GM12878 (cell line): ENCODE results near the gene CRIM1. TPM values are rescaled to one million over a fixed set of nuclear protein-coding genes. Genes with fewer than 3 reads are reported as not detected.

ENCODE experiments used
- ATAC-seq: fragments of 200-7000 bp; cut with Tn5 transposase; 3 replicates; pipeline ENCODE4 v1.9.1; 2020; ENCODE audit warnings: mild to moderate bottlenecking, moderate library complexity
- BruUV-seq: library from RNA; stranded (reverse); fragments of 400-500 nt; replicated peaks from 2 replicates; lab custom pipeline; 2021; lab: Mats Ljungman, UMichigan
- CTCF ChIA-PET: fragments of 300-600 bp; sonication (Branson Sonifier 250); formaldehyde crosslinking; extraction: SDS; loops from one replicate; lab custom pipeline; 2021; ENCODE audit warnings: inconsistent platforms; lab: Yijun Ruan, JAX
- POLR2A ChIA-PET: fragments of 350-600 bp; formaldehyde crosslinking; extraction: SDS; loops from one replicate; lab custom pipeline; 2021; ENCODE audit warnings: inconsistent platforms; lab: Charles Lee
- RAD21 ChIA-PET: fragments of 300-600 bp; sonication (Branson Sonifier 250); formaldehyde crosslinking; loops from one replicate; lab custom pipeline; 2023; ENCODE audit warnings: antibody characterized with exemption; ENCODE audit not compliant: unreplicated experiment; lab: Charles Lee
- SMC1A ChIA-PET: fragments of 300-600 bp; sonication (Branson Sonifier 250); formaldehyde crosslinking; loops from one replicate; lab custom pipeline; 2023; ENCODE audit not compliant: unreplicated experiment, uncharacterized antibody; lab: Charles Lee
- DNase-seq: peaks from one replicate; pipeline ENCODE4 v3.0.0-alpha.2; 2011; ENCODE audit warnings: low read depth, low spot score
- FAIRE-seq: peaks from 3 replicates; lab custom pipeline; 2011; peaks lifted over from hg19 to GRCh38; lab: Jason Lieb, UNC
- H2AFZ ChIP-seq: 2 replicates; pipeline ENCODE4 v1.6.0; 2011; ENCODE audit warnings: low read depth, low read length, control low read depth; ENCODE audit not compliant: control insufficient read depth
- H3K27ac ChIP-seq: 2 replicates; pipeline ENCODE4 v1.5.1; 2011; ENCODE audit warnings: control low read depth; ENCODE audit not compliant: control insufficient read depth, insufficient read depth
- H3K27me3 ChIP-seq, 2 experiments: replicated peaks in 1 of 2; 2 replicates each; pipeline versions ENCODE4 v1.6.0 to v1.6.1; 2011; ENCODE audit warnings: low read length in 1 of 2; ENCODE audit not compliant: control insufficient read depth in 2 of 2, insufficient read depth in 2 of 2
- H3K36me3 ChIP-seq, 2 experiments: 2 replicates each; pipeline ENCODE4 v1.5.1; 2011; ENCODE audit warnings: low read length in 1 of 2; ENCODE audit not compliant: control insufficient read depth in 2 of 2, insufficient read depth in 2 of 2
- H3K4me1 ChIP-seq: 2 replicates; pipeline ENCODE4 v1.6.1; 2011; ENCODE audit warnings: mild to moderate bottlenecking, low read length, moderate library complexity, mixed read lengths; ENCODE audit not compliant: control insufficient read depth, insufficient read depth
- H3K4me2 ChIP-seq: 2 replicates; pipeline ENCODE4 v1.6.0; 2011; ENCODE audit warnings: control low read depth; ENCODE audit not compliant: control insufficient read depth, insufficient read depth
- H3K4me3 ChIP-seq: fragments of 200-600 bp; sonication (generic); 2 replicates; pipeline ENCODE4 v1.5.1; 2016
- H3K79me2 ChIP-seq: 2 replicates; pipeline ENCODE4 v1.6.0; 2011; ENCODE audit warnings: low read length; ENCODE audit not compliant: control insufficient read depth, insufficient read depth
- H3K9ac ChIP-seq: 2 replicates; pipeline ENCODE4 v1.8.0; 2011; ENCODE audit warnings: low read length, control low read depth, mixed read lengths; ENCODE audit not compliant: control insufficient read depth, insufficient read depth
- H3K9me3 ChIP-seq: replicated peaks from 3 replicates; pipeline ENCODE4 v1.5.1; 2011; ENCODE audit warnings: mild to moderate bottlenecking, low read length; ENCODE audit not compliant: control insufficient read depth, insufficient read depth
- H4K20me1 ChIP-seq: 2 replicates; pipeline ENCODE4 v1.6.0; 2011; ENCODE audit not compliant: control insufficient read depth, insufficient read depth
- EZH2 ChIP-seq: IDR thresholded peaks from 2 replicates; pipeline ENCODE4 v1.6.1; 2012; ENCODE audit warnings: low read depth, mild to moderate bottlenecking, control low read depth, inconsistent platforms, low read length, borderline replicate concordance; ENCODE audit not compliant: control insufficient read depth
- GABPA ChIP-seq: IDR thresholded peaks from 2 replicates; pipeline ENCODE4 v1.6.1; 2014; ENCODE audit warnings: antibody characterized with exemption, low read depth, mild to moderate bottlenecking, inconsistent platforms
- NR2C2 ChIP-seq: IDR thresholded peaks from 2 replicates; pipeline ENCODE4 v1.6.1; 2011; ENCODE audit warnings: borderline replicate concordance, low read depth; ENCODE audit not compliant: control insufficient read depth, insufficient read length
- POU2F2 ChIP-seq: IDR thresholded peaks from 3 replicates; pipeline ENCODE4 v1.6.1; 2011; ENCODE audit warnings: low read depth, mild to moderate bottlenecking, low read length, borderline replicate concordance
- RBBP5 ChIP-seq: fragments of 200-600 bp; sonication (generic); conservative IDR thresholded peaks from 2 replicates; pipeline ENCODE4 v1.6.1; 2016
- SMARCA5 ChIP-seq: fragments of 450-650 bp; IDR thresholded peaks from 2 replicates; pipeline ENCODE4 v1.6.1; 2017; ENCODE audit warnings: mild to moderate bottlenecking
- STAT1 ChIP-seq: fragments of 450-650 bp; conservative IDR thresholded peaks from 2 replicates; pipeline ENCODE4 v1.6.1; 2014; ENCODE audit warnings: antibody characterized with exemption, mild to moderate bottlenecking
- TCF7 ChIP-seq: IDR thresholded peaks from 2 replicates; pipeline ENCODE4 v1.6.1; 2014; ENCODE audit warnings: antibody characterized with exemption, borderline replicate concordance
- WGBS: methylation state at CpG from one replicate; pipeline ENCODE4 v1.1.6; 2016; ENCODE audit warnings: low lambda C conversion rate; ENCODE audit not compliant: insufficient replicate concordance, insufficient coverage; ENCODE audit errors: missing lambda C conversion rate; 5-methylcytosine and 5-hydroxymethylcytosine counted together
- in situ Hi-C: fragments of 300-500 bp; cut with MboI; formaldehyde crosslinking; loops from 9 replicates; pipeline ENCODE4 v1.14.3; 2018; ENCODE audit warnings: mixed read lengths
- intact Hi-C: fragments of 100-400 bp; cut with micrococcal nuclease; formaldehyde crosslinking; loops from one replicate; pipeline ENCODE4 v1.14.2; 2022; ENCODE audit not compliant: unreplicated experiment
- polyA plus RNA-seq, 11 experiments: library from polyadenylated mRNA; depleted of rRNA in 4 of 11; unstranded in 6 of 11; stranded (reverse) in 5 of 11; fragments of >200 nt; fragmentation: Nextera tagmentation in 4 of 11; fragmentation: Illumina TruSeq in 1 of 11; extraction: Ambion mirVana in 4 of 11; extraction: Trizol in 1 of 11; gene quantifications; 1 replicate in 1 of 11; 2 replicates in 10 of 11; pipeline versions ENCODE4 v1.2.1 to v1.2.3, GENCODE V29; 2011 to 2016; ENCODE audit warnings: inconsistent platforms in 2 of 11, missing spikeins in 2 of 11, low read depth in 1 of 11
- total RNA-seq, 4 experiments: library from RNA; depleted of rRNA in 3 of 4; stranded (reverse); fragments of >200 nt in 3 of 4; fragmentation: Illumina TruSeq in 1 of 4; extraction: Trizol in 1 of 4; gene quantifications; 2 replicates each; pipeline versions ENCODE4 v1.2.1 to v1.2.3, GENCODE V29; 2013 to 2021
- TF ChIP-seq, protein P1 (sequence below): fragments of 150-350 bp; IDR thresholded peaks from 2 replicates; pipeline ENCODE4 v1.6.1; 2014; ENCODE audit warnings: mild to moderate bottlenecking, low read depth, low read length
- TF ChIP-seq, protein P2 (sequence below): IDR thresholded peaks from 2 replicates; pipeline ENCODE4 v1.6.1; 2012; ENCODE audit warnings: mild to moderate bottlenecking, low read depth, low read length
- TF ChIP-seq, protein P3 (sequence below): fragments of 150-350 bp; IDR thresholded peaks from 2 replicates; pipeline ENCODE4 v1.6.1; 2016; ENCODE audit warnings: low read depth, low read length
- TF ChIP-seq, protein P4 (sequence below): fragments of 450-650 bp; formaldehyde crosslinking; IDR thresholded peaks from 2 replicates; pipeline ENCODE4 v1.5.0; 2022; ENCODE audit warnings: mild to moderate bottlenecking, missing genetic modification characterization

CRIM1 gene
- total and polyA plus RNA-seq, 10 of the 15 experiments (the other 5 are each of a cell fraction or from before 2014, with no cell fraction given) = 0.42 to 7.4 (median 3.1) TPM

DNA sequence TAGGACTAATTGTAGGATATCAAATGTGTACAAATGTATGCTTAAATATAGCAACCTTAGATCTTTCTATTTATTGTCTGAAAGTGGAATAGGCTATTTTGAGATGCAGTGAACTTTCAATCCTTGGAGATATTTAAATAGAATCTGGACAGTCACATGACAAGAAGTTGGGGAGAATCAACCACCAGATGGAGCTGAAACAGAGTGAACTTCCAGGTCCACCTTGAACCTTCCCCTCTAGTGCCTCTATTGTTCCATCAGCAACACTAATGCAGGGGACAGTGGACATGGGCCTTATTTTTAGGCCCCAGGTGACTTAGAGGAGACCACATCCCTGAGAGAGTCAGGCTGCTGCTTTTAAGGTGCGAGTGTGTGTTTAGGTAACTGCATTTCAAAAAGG lies 37.0 kb upstream of the CRIM1 start:
- Histone ChIP-seq H3K27me3 (no peaks in the 10 kb centered on the region), H4K20me1 (no peaks in the 10 kb centered on the region), H3K9me3 (no peaks in the 10 kb centered on the region; the same call in 2 of the 3 replicates), H3K4me2 (no peak overlapping the region), H3K4me1 (no peaks in the 10 kb centered on the region), H2AFZ (no peak overlapping the region), H3K36me3 (no peaks in the 10 kb centered on the region), H3K9ac (no peak overlapping the region), H3K27ac (no peak overlapping the region), H3K4me3 (no peak overlapping the region), H3K79me2 (no peaks in the 10 kb centered on the region)
- 0% methylated on average over 1 of the region's 1 CpG for WGBS
- intact Hi-C loops (no loop called here), in situ Hi-C loops (no loop called here)
- CTCF ChIA-PET = no interaction called here
- RAD21 ChIA-PET = no interaction called here
- TF ChIP-seq, protein P1, sequence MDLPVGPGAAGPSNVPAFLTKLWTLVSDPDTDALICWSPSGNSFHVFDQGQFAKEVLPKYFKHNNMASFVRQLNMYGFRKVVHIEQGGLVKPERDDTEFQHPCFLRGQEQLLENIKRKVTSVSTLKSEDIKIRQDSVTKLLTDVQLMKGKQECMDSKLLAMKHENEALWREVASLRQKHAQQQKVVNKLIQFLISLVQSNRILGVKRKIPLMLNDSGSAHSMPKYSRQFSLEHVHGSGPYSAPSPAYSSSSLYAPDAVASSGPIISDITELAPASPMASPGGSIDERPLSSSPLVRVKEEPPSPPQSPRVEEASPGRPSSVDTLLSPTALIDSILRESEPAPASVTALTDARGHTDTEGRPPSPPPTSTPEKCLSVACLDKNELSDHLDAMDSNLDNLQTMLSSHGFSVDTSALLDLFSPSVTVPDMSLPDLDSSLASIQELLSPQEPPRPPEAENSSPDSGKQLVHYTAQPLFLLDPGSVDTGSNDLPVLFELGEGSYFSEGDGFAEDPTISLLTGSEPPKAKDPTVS = no peak
- TF ChIP-seq RBBP5 (no peak), SMARCA5 (no peak), NR2C2 (no peak), TCF7 (no peak), EZH2 (no peak), GABPA (no peak), POU2F2 (no peak), STAT1 (no peak)
- TF ChIP-seq, protein P2, sequence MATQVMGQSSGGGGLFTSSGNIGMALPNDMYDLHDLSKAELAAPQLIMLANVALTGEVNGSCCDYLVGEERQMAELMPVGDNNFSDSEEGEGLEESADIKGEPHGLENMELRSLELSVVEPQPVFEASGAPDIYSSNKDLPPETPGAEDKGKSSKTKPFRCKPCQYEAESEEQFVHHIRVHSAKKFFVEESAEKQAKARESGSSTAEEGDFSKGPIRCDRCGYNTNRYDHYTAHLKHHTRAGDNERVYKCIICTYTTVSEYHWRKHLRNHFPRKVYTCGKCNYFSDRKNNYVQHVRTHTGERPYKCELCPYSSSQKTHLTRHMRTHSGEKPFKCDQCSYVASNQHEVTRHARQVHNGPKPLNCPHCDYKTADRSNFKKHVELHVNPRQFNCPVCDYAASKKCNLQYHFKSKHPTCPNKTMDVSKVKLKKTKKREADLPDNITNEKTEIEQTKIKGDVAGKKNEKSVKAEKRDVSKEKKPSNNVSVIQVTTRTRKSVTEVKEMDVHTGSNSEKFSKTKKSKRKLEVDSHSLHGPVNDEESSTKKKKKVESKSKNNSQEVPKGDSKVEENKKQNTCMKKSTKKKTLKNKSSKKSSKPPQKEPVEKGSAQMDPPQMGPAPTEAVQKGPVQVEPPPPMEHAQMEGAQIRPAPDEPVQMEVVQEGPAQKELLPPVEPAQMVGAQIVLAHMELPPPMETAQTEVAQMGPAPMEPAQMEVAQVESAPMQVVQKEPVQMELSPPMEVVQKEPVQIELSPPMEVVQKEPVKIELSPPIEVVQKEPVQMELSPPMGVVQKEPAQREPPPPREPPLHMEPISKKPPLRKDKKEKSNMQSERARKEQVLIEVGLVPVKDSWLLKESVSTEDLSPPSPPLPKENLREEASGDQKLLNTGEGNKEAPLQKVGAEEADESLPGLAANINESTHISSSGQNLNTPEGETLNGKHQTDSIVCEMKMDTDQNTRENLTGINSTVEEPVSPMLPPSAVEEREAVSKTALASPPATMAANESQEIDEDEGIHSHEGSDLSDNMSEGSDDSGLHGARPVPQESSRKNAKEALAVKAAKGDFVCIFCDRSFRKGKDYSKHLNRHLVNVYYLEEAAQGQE = no peak
- TF ChIP-seq, protein P3, sequence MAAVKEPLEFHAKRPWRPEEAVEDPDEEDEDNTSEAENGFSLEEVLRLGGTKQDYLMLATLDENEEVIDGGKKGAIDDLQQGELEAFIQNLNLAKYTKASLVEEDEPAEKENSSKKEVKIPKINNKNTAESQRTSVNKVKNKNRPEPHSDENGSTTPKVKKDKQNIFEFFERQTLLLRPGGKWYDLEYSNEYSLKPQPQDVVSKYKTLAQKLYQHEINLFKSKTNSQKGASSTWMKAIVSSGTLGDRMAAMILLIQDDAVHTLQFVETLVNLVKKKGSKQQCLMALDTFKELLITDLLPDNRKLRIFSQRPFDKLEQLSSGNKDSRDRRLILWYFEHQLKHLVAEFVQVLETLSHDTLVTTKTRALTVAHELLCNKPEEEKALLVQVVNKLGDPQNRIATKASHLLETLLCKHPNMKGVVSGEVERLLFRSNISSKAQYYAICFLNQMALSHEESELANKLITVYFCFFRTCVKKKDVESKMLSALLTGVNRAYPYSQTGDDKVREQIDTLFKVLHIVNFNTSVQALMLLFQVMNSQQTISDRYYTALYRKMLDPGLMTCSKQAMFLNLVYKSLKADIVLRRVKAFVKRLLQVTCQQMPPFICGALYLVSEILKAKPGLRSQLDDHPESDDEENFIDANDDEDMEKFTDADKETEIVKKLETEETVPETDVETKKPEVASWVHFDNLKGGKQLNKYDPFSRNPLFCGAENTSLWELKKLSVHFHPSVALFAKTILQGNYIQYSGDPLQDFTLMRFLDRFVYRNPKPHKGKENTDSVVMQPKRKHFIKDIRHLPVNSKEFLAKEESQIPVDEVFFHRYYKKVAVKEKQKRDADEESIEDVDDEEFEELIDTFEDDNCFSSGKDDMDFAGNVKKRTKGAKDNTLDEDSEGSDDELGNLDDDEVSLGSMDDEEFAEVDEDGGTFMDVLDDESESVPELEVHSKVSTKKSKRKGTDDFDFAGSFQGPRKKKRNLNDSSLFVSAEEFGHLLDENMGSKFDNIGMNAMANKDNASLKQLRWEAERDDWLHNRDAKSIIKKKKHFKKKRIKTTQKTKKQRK = no peak
- TF ChIP-seq, protein P4, sequence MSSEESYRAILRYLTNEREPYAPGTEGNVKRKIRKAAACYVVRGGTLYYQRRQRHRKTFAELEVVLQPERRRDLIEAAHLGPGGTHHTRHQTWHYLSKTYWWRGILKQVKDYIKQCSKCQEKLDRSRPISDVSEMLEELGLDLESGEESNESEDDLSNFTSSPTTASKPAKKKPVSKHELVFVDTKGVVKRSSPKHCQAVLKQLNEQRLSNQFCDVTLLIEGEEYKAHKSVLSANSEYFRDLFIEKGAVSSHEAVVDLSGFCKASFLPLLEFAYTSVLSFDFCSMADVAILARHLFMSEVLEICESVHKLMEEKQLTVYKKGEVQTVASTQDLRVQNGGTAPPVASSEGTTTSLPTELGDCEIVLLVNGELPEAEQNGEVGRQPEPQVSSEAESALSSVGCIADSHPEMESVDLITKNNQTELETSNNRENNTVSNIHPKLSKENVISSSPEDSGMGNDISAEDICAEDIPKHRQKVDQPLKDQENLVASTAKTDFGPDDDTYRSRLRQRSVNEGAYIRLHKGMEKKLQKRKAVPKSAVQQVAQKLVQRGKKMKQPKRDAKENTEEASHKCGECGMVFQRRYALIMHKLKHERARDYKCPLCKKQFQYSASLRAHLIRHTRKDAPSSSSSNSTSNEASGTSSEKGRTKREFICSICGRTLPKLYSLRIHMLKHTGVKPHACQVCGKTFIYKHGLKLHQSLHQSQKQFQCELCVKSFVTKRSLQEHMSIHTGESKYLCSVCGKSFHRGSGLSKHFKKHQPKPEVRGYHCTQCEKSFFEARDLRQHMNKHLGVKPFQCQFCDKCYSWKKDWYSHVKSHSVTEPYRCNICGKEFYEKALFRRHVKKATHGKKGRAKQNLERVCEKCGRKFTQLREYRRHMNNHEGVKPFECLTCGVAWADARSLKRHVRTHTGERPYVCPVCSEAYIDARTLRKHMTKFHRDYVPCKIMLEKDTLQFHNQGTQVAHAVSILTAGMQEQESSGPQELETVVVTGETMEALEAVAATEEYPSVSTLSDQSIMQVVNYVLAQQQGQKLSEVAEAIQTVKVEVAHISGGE (CRISPR knock-in tag) = no peak
- FAIRE-seq (no peak), DNase-seq (no peak), ATAC-seq (no peak)
- POLR2A ChIA-PET = no interaction called here
- SMC1A ChIA-PET = no interaction called here
- no TSS peak for BruUV-seq
